ENCODE data around the gene SCRN3. TPM values are rescaled to one million over a fixed set of nuclear protein-coding genes. Genes with fewer than 3 reads are reported as not detected.
"Not testable (repeated sequence)": the region's sequence is repeated elsewhere in the genome, so short reads cannot be mapped to it uniquely, and the experiment has no call there.

The SCRN3 gene
- total RNA-seq, result 42.4 TPM

GRCh38 chr2:174395284-174395968, at the start of gene SCRN3:
SCRN3 (plus strand) TSS chr2:174395730; CDS start chr2:174398284, 2,554 bp downstream.
- no peak for FAIRE-seq
- DNase-seq (ENCODE audit: low spot score in 2 of 2), result peak; percentile 83 to 85

- DNase-seq (ENCODE audit: low spot score in 2 of 2), result peak in 1 of 2 donors; percentile 24
- FAIRE-seq, result peak; percentile 65
These were observed 45.5 kb upstream of the SCRN3 start for GRCh38 chr2:174350018-174350417.

- DNase-seq (ENCODE audit: low spot score in 2 of 2) (no peak), FAIRE-seq (no peak)
These were observed 44.8 kb upstream of the SCRN3 start for GRCh38 chr2:174350593-174351181.

GRCh38 chr2:174353004-174353403, 42.5 kb upstream of the SCRN3 start:
- DNase-seq (ENCODE audit: low spot score in 2 of 2) (no peak), FAIRE-seq (peak; percentile 6)

GRCh38 chr2:174356347-174356746, 39.2 kb upstream of the SCRN3 start:
- DNase-seq (ENCODE audit: low spot score in 2 of 2), result no peak
- no peak for FAIRE-seq

- not testable (repeated sequence) for FAIRE-seq; DNase-seq (ENCODE audit: low spot score in 2 of 2)
These were observed 35.9 kb upstream of the SCRN3 start for GRCh38 chr2:174359663-174360062.

- DNase-seq (ENCODE audit: low spot score in 2 of 2) (no peak), FAIRE-seq (no peak)
These were observed 32.6 kb upstream of the SCRN3 start for GRCh38 chr2:174362949-174363348.

- not testable (repeated sequence) for FAIRE-seq
These were observed 31.9 kb upstream of the SCRN3 start for GRCh38 chr2:174363492-174364225.

GRCh38 chr2:174364628-174365027, 30.9 kb upstream of the SCRN3 start:
- DNase-seq (ENCODE audit: low spot score in 2 of 2), result no peak

More at GRCh38 chr2:174363492-174364225, 31.9 kb upstream of the SCRN3 start:
- not testable (repeated sequence) for DNase-seq (ENCODE audit: low spot score in 2 of 2)

GRCh38 chr2:174365571-174365970, 30.0 kb upstream of the SCRN3 start:
- no peak for FAIRE-seq
- DNase-seq (ENCODE audit: low spot score in 2 of 2), result no peak

More at GRCh38 chr2:174364628-174365027, 30.9 kb upstream of the SCRN3 start:
- no peak for FAIRE-seq

- no peak for DNase-seq (ENCODE audit: low spot score in 2 of 2)
- FAIRE-seq, result no peak
These were observed 26.8 kb upstream of the SCRN3 start for GRCh38 chr2:174368691-174369090.

GRCh38 chr2:174376967-174377366, 18.6 kb upstream of the SCRN3 start:
- no peak for FAIRE-seq

GRCh38 chr2:174383796-174384195, 11.7 kb upstream of the SCRN3 start:
- FAIRE-seq (no peak), DNase-seq (ENCODE audit: low spot score in 2 of 2) (no peak)

More at GRCh38 chr2:174376967-174377366, 18.6 kb upstream of the SCRN3 start:
- no peak for DNase-seq (ENCODE audit: low spot score in 2 of 2)

- DNase-seq (ENCODE audit: low spot score in 2 of 2), result no peak
- FAIRE-seq, result peak; percentile 19
These were observed 10.3 kb upstream of the SCRN3 start for GRCh38 chr2:174385201-174385600.

- FAIRE-seq; DNase-seq (ENCODE audit: low spot score in 2 of 2): not testable (repeated sequence)
These were observed 6.8 kb upstream of the SCRN3 start for GRCh38 chr2:174388706-174389105.

- DNase-seq (ENCODE audit: low spot score in 2 of 2) (no peak), FAIRE-seq (no peak)
These were observed 6.0 kb upstream of the SCRN3 start for GRCh38 chr2:174389542-174389941.

GRCh38 chr2:174390303-174390702, 5.2 kb upstream of the SCRN3 start:
- FAIRE-seq; DNase-seq (ENCODE audit: low spot score in 2 of 2): not testable (repeated sequence)

GRCh38 chr2:174392706-174393105, 2.8 kb upstream of the SCRN3 start:
- FAIRE-seq (no peak), DNase-seq (ENCODE audit: low spot score in 2 of 2) (no peak)

- FAIRE-seq, result no peak
- DNase-seq (ENCODE audit: low spot score in 2 of 2), result no peak
These were observed 570 bp downstream of the SCRN3 start for GRCh38 chr2:174395969-174396630.

- DNase-seq (ENCODE audit: low spot score in 2 of 2), result no peak
- FAIRE-seq, result no peak
These were observed 2.2 kb downstream of the SCRN3 start for GRCh38 chr2:174397773-174398172.

- DNase-seq (ENCODE audit: low spot score in 2 of 2) (no peak), FAIRE-seq (no peak)
These were observed 3.6 kb downstream of the SCRN3 start for GRCh38 chr2:174399171-174399570.

All from frontal cortex (tissue), 4 donors.